T-helper 17 cell (primary cell): ENCODE data around the gene ERRFI1. TPM values are rescaled to one million over a fixed set of nuclear protein-coding genes. Genes with fewer than 3 reads are reported as not detected.

Experiments
- ATAC-seq: fragments of 150-1000 bp; cut with Tn5 transposase; 2 replicates; pipeline ENCODE4 v1.10.0; 2021; ENCODE audit warnings: mild to moderate bottlenecking, moderate library complexity
- DNase-seq, 3 donors: peaks; one replicate each; pipeline versions ENCODE4 v3.0.0 to v3.0.0-alpha.2; 2020 to 2021
- H3K9me3 ChIP-seq: one replicate; pipeline ENCODE4 v1.7.0; 2013; ENCODE audit warnings: low read length, mild to moderate bottlenecking; ENCODE audit not compliant: control insufficient read depth, poor library complexity, severe bottlenecking
- H3K27ac Mint-ChIP-seq: one replicate; pipeline ENCODE4 v1.8.0; 2022; ENCODE audit warnings: mild to moderate bottlenecking, moderate library complexity, mixed read lengths
- H3K27me3 Mint-ChIP-seq: one replicate; pipeline ENCODE4 v1.8.0; 2022; ENCODE audit warnings: mixed read lengths
- H3K36me3 Mint-ChIP-seq: one replicate; pipeline ENCODE4 v1.8.0; 2022; ENCODE audit warnings: low read depth, mixed read lengths
- H3K4me1 Mint-ChIP-seq: one replicate; pipeline ENCODE4 v1.8.0; 2022; ENCODE audit warnings: mild to moderate bottlenecking, mixed read lengths
- H3K4me3 Mint-ChIP-seq: one replicate; pipeline ENCODE4 v1.8.0; 2022; ENCODE audit warnings: mild to moderate bottlenecking, moderate library complexity, mixed read lengths
- total RNA-seq, 4 donors: library from RNA in 2 of 4; stranded (reverse) in 2 of 4; gene quantifications; one replicate each; pipeline ENCODE4 v1.2.3 and lab custom pipeline; 2022 to 2026

The ERRFI1 gene
- total RNA-seq, 2 donors from 2014 or later = 1.1 to 1.8 TPM

DNA sequence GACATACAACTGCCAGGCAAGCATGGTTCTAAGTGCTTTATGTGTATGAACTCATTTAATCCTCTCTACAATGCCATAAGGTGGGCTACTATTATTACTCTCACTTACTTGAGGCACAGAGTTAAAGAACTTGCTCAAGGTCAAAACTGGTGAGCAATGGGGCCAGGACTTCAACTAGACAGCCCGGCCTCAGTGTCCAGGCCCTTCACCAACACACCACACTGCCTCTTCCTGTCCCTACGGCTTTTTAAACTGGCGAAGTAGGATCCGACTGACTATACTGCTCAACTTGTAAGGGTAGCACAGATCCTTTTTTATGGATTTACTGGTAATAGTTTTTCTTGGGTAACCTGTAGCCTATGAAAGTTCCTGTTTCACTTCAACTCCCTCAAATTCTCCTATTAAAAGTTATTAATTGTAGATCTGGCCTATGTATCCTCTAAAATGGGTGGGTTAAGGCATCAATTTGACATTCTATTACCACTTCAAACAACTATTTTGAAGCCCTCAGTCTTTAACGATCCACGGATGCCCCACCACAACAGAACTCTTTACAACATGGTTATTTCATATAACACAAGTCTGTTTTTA, 4.3 kb downstream of the ERRFI1 start:
- Mint-ChIP-seq H3K27me3 (peaks cover 46% of the 10 kb centered on the region), H3K36me3 (peaks cover 8% of the 10 kb centered on the region), H3K4me1 (peaks cover 12% of the 10 kb centered on the region), H3K4me3 (no peak overlapping the region), H3K27ac (no peak overlapping the region)
- DNase-seq (no peak), ATAC-seq (no peak)
- no peaks in the 10 kb centered on the region for H3K9me3 ChIP-seq

GRCh38 chr1:8020032-8020431, 6.1 kb downstream of the ERRFI1 start:
- no peak for DNase-seq
- H3K27me3 Mint-ChIP-seq = peaks cover 52% of the 10 kb centered on the region
- H3K4me3 Mint-ChIP-seq = no peak overlapping the region

DNA sequence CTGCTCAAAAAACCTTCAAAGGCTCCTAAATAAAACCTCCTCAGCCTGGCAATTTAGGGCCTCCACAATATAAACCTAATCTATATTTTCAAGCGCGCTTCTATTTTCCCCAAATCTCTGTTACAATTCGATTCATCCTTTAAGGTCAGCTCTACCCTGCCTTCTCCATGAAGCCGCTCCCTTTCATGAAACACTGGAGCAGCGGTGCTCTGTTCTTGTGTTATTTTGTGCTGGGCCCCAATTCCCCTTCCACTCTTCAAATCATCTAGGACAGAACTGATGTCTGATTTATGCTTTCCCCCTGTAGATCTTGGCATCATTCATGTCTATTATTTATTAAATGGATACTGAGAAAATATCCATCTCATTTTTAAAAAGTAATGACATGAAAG, 6.9 kb downstream of the ERRFI1 start:
- DNase-seq = no peak
- H3K4me3 Mint-ChIP-seq = no peak overlapping the region
- H3K27ac Mint-ChIP-seq = no peak overlapping the region
- peaks cover 5% of the 10 kb centered on the region for H3K4me1 Mint-ChIP-seq
- H3K36me3 Mint-ChIP-seq = peaks cover 4% of the 10 kb centered on the region
- peaks cover 50% of the 10 kb centered on the region for H3K27me3 Mint-ChIP-seq
- no peak for ATAC-seq
- no peaks in the 10 kb centered on the region for H3K9me3 ChIP-seq

More at GRCh38 chr1:8020032-8020431, 6.1 kb downstream of the ERRFI1 start:
- ATAC-seq = no peak
- peaks cover 4% of the 10 kb centered on the region for H3K4me1 Mint-ChIP-seq
- no peaks in the 10 kb centered on the region for H3K9me3 ChIP-seq
- H3K27ac Mint-ChIP-seq = no peak overlapping the region
- peaks cover 4% of the 10 kb centered on the region for H3K36me3 Mint-ChIP-seq

GRCh38 chr1:8018492-8019228, 7.4 kb downstream of the ERRFI1 start:
- Mint-ChIP-seq H3K4me3 (no peak overlapping the region), H3K27ac (no peak overlapping the region), H3K36me3 (peaks cover 4% of the 10 kb centered on the region), H3K27me3 (peaks cover 46% of the 10 kb centered on the region), H3K4me1 (peaks cover 5% of the 10 kb centered on the region)
- ATAC-seq (no peak), DNase-seq (no peak)
- H3K9me3 ChIP-seq = no peaks in the 10 kb centered on the region

GRCh38 chr1:8017495-8018197, 8.5 kb downstream of the ERRFI1 start:
- DNase-seq = no peak
- no peak for ATAC-seq
- no peak overlapping the region for H3K27ac Mint-ChIP-seq
- no peaks in the 10 kb centered on the region for H3K9me3 ChIP-seq
- peaks cover 41% of the 10 kb centered on the region for H3K27me3 Mint-ChIP-seq
- peaks cover 5% of the 10 kb centered on the region for H3K4me1 Mint-ChIP-seq
- no peak overlapping the region for H3K4me3 Mint-ChIP-seq
- peaks cover 4% of the 10 kb centered on the region for H3K36me3 Mint-ChIP-seq

DNA sequence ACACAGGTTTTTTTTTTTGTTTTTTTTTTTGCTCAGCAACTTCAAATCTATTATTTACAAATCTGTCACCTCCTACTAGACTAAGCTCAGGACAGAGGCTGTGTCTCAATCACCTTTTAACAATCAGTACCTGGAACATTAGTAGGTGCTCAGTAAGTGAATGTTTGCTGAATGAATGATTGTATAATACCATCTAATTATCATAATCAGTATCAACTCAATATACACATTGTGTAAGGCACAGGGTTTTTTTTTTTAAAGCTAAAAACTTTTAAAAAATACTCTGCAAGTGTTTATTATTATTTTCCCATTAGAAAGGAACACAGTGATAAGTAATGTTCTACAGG, 9.2 kb downstream of the ERRFI1 start:
- H3K36me3 Mint-ChIP-seq = peaks cover 4% of the 10 kb centered on the region
- DNase-seq (no peak), ATAC-seq (no peak)
- H3K9me3 ChIP-seq = no peaks in the 10 kb centered on the region
- no peak overlapping the region for H3K4me3 Mint-ChIP-seq
- peaks cover 33% of the 10 kb centered on the region for H3K27me3 Mint-ChIP-seq
- H3K27ac Mint-ChIP-seq = no peak overlapping the region
- H3K4me1 Mint-ChIP-seq = peaks cover 5% of the 10 kb centered on the region

GRCh38 chr1:8016210-8016894, 9.8 kb downstream of the ERRFI1 start:
- DNase-seq = no peak
- H3K27ac Mint-ChIP-seq = no peak overlapping the region
- peaks cover 4% of the 10 kb centered on the region for H3K36me3 Mint-ChIP-seq
- ATAC-seq = no peak
- H3K4me1 Mint-ChIP-seq = peaks cover 5% of the 10 kb centered on the region
- H3K4me3 Mint-ChIP-seq = no peak overlapping the region
- H3K27me3 Mint-ChIP-seq = peaks cover 31% of the 10 kb centered on the region
- H3K9me3 ChIP-seq = no peaks in the 10 kb centered on the region

DNA sequence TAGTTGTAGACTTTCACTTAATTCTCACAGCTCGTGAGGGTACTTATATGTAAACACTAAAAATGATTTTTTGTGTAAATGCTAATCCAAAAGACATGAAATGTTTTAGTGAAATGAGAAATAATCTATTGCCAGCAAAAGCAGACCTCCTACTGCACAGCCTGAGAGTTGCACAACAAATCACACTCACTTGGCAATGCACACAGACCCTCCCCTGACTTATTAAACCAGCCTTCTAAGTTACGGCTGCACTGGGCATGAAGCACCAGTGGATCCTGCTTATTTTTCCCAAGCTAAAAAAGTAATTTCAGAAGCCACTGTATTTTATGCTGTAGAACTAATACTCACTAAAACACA, 10.3 kb downstream of the ERRFI1 start:
- ATAC-seq = no peak
- Mint-ChIP-seq H3K36me3 (peaks cover 4% of the 10 kb centered on the region), H3K4me3 (no peak overlapping the region), H3K4me1 (peaks cover 5% of the 10 kb centered on the region), H3K27me3 (peaks cover 31% of the 10 kb centered on the region), H3K27ac (no peak overlapping the region)
- no peak for DNase-seq
- H3K9me3 ChIP-seq = no peaks in the 10 kb centered on the region

- no peak overlapping the region for H3K27ac Mint-ChIP-seq
- H3K36me3 Mint-ChIP-seq = peaks cover 4% of the 10 kb centered on the region
- H3K4me3 Mint-ChIP-seq = no peak overlapping the region
- DNase-seq = peak in 1 of 3 donors; percentile 25
- no peaks in the 10 kb centered on the region for H3K9me3 ChIP-seq
- peak; percentile 51 for ATAC-seq
- H3K27me3 Mint-ChIP-seq = peaks cover 31% of the 10 kb centered on the region
- peaks cover 5% of the 10 kb centered on the region for H3K4me1 Mint-ChIP-seq
Measured at GRCh38 chr1:8015036-8015808, 10.9 kb downstream of the ERRFI1 start.

- Mint-ChIP-seq H3K4me3 (no peak overlapping the region), H3K27ac (no peak overlapping the region), H3K4me1 (peaks cover 5% of the 10 kb centered on the region), H3K27me3 (peaks cover 30% of the 10 kb centered on the region), H3K36me3 (peaks cover 4% of the 10 kb centered on the region)
- H3K9me3 ChIP-seq = no peaks in the 10 kb centered on the region
- no peak for DNase-seq
- no peak for ATAC-seq
Measured at GRCh38 chr1:8014381-8014988, 11.6 kb downstream of the ERRFI1 start.

GRCh38 chr1:8013800-8014199, 12.3 kb downstream of the ERRFI1 start:
- DNase-seq (no peak), ATAC-seq (no peak)
- Mint-ChIP-seq H3K4me3 (no peak overlapping the region), H3K27me3 (peaks cover 23% of the 10 kb centered on the region), H3K27ac (no peak overlapping the region), H3K4me1 (peaks cover 3% of the 10 kb centered on the region), H3K36me3 (peaks cover 2% of the 10 kb centered on the region)
- H3K9me3 ChIP-seq = no peaks in the 10 kb centered on the region

DNA sequence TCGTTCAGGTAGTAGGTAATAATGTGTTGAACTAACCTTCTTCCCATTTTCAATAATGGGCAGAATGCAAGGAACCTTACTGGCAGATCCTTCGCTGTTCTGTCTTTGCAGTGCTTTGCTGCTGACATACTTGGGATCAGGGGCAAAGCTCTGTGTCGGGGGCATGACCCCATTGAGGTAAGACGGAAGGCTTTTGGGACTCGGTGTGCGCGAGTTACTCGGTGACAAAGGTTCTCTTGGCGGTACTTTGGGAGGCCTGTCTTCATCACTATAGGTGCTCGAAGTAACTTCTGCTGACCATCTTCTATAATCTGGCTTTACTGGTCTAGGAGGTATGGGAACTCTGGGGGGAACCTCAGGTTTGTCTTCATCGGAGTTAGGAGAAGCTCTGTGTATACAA, 12.7 kb downstream of the ERRFI1 start:
- H3K4me3 Mint-ChIP-seq = no peak overlapping the region
- no peaks in the 10 kb centered on the region for H3K36me3 Mint-ChIP-seq
- no peak for ATAC-seq
- H3K27ac Mint-ChIP-seq = no peak overlapping the region
- DNase-seq = no peak
- H3K27me3 Mint-ChIP-seq = peaks cover 20% of the 10 kb centered on the region
- peaks cover 2% of the 10 kb centered on the region for H3K4me1 Mint-ChIP-seq
- H3K9me3 ChIP-seq = no peaks in the 10 kb centered on the region
